Thymus (tissue), 11 donors: ENCODE measurements around the gene PTCD1. TPM values are rescaled to one million over a fixed set of nuclear protein-coding genes. Genes with fewer than 3 reads are reported as not detected.
"Not testable (repeated sequence)": the region's sequence is repeated elsewhere in the genome, so short reads cannot be mapped to it uniquely, and the experiment has no call there.

ENCODE experiments used
- DNase-seq, 9 donors: peaks; one replicate each; pipeline ENCODE4 v3.0.0-alpha.2; 2013; ENCODE audit warnings: low spot score in 9 of 9, low read depth in 6 of 9, missing footprints in 1 of 9
- H3K27ac ChIP-seq, 2 donors: one replicate each; pipeline ENCODE4 v1.5.1; 2013; ENCODE audit warnings: control low read depth in 1 of 2, low read depth in 1 of 2, low read length in 1 of 2, mild to moderate bottlenecking in 1 of 2, moderate library complexity in 1 of 2
- H3K27me3 ChIP-seq, 2 donors: one replicate each; pipeline ENCODE4 v1.5.1; 2013; ENCODE audit warnings: low read length in 1 of 2; ENCODE audit not compliant: control insufficient read depth in 2 of 2, insufficient read depth in 1 of 2
- H3K36me3 ChIP-seq, 2 donors: one replicate each; pipeline ENCODE4 v1.5.1; 2013; ENCODE audit warnings: low read length in 1 of 2, mild to moderate bottlenecking in 1 of 2, moderate library complexity in 1 of 2; ENCODE audit not compliant: control insufficient read depth in 2 of 2, insufficient read depth in 2 of 2
- H3K4me1 ChIP-seq, 2 donors: one replicate each; pipeline ENCODE4 v1.5.1; 2013; ENCODE audit warnings: low read length in 2 of 2; ENCODE audit not compliant: control insufficient read depth in 2 of 2, insufficient read depth in 2 of 2
- H3K4me3 ChIP-seq, 2 donors: one replicate each; pipeline ENCODE4 v1.5.1; 2013; ENCODE audit warnings: low read length in 2 of 2, control low read depth in 1 of 2, mild to moderate bottlenecking in 1 of 2
- H3K9me3 ChIP-seq, 2 donors: one replicate each; pipeline ENCODE4 v1.5.1; 2013; ENCODE audit warnings: low read length in 1 of 2, mild to moderate bottlenecking in 1 of 2; ENCODE audit not compliant: control insufficient read depth in 2 of 2, insufficient read depth in 1 of 2
- whole genome bisulfite sequencing: extraction: QIAGEN DNeasy Blood & Tissue Kit; methylation state at CpG from one replicate; pipeline ENCODE4 v1.1.7; 2013; 5-methylcytosine and 5-hydroxymethylcytosine counted together
- polyA plus RNA-seq: library from polyadenylated mRNA; stranded (reverse); fragments of 200-250 nt; gene quantifications from one replicate; pipeline ENCODE4 v1.2.3, GENCODE V29; 2013
- total RNA-seq: library from RNA; stranded (reverse); fragments of 120-200 nt; gene quantifications from one replicate; pipeline ENCODE4 v1.2.4, GENCODE V29; 2013
- donor health status: healthy.

PTCD1 gene
- total and polyA plus RNA-seq, 2 donors = 2.8 TPM

DNA sequence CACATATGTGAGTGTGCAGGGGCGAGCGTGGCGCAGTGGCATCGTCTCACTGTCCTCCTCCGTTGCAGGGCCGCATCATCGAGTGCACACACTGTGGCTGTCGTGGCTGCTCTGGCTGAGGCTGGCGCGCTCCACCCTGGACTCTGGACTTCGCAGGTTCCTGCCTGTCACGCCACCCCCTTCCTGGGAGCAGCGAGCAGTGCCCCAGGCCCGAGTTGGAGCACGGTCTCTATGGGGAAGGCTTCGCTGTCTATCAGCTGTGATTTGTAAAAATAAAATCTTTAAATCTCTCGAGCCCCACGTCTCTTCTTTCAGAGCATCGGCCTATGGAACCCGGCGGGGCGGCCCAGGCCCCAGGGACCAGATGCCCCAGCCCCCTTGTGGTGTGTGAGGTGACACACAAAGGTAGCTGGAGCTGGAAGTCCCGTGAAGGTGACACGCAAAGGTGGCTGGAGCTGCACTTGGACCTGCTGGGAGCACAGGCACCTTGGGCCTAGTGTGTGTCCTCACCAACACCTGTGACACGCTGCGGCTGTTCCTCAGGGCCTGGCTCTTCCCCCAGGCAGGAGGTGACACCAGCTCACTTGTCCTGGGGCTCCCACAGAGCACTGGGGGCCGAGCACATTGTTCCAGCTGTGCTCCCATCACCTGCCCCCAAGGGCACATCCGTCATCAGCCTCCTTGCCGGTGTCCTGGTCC, 19.1 kb downstream of the PTCD1 start:
- Histone ChIP-seq H3K27me3 (no peaks in the 10 kb centered on the region), H3K27ac (no peak overlapping the region), H3K4me3 (no peak overlapping the region), H3K9me3 (no peaks in the 10 kb centered on the region), H3K4me1 (no peaks in the 10 kb centered on the region), H3K36me3 (peaks cover 74 to 81% of the 10 kb centered on the region in 2 donors)
- no peak for DNase-seq
- 95% methylated on average over 29 of the region's 29 CpGs for whole genome bisulfite sequencing

DNA sequence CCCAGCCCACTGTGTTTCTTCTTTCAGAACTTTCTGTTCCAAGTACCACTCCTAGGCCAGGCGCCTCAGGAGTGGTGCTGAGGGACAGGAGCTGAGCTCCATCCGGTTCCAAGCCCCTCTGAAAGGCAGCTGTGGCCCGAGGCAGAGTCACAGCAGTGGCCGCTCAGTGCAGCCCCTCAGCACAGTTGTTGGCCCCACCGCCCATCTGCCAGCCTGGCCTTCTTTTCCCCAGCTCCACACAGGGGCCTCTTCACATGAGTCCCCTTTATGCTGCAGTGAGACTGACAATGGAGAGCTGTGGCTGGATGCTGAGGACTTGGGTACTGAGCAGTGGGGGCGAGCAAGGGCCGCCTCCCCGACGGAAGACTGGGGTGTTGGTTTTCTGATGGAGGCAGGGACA, 20.3 kb downstream of the PTCD1 start:
- WGBS = 97% methylated on average over 9 of the region's 9 CpGs
- H3K36me3 ChIP-seq = peaks cover 74 to 77% of the 10 kb centered on the region in 2 donors

DNA sequence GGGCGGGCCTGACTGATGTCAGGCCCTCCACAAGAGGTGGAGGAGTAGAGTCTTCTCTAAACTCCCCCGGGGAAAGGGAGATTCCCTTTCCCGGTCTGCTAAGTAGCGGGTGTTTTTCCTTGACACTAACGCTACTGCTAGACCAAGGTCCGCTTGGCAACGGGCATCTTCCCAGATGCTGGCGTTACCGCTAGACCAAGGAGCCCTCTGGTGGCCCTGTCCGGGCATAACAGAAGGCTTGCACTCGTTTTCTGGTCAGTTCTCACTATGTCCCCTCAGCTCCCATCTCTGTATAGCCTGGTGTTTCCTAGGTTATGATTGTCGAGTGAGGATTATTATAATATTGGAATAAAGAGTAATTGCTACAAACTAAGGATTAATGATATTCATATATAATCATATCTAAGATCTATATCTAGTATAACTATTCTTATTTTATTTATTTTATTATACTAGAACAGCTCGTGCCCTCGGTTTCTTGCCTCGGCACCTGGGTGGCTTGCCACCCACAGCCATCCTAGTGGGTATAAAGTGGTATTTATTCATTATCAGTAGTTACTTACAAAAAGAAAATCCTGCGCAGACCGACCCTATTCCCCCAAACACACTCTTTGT, 23.0 kb downstream of the PTCD1 start:
- peaks cover 80 to 94% of the 10 kb centered on the region in 2 donors for H3K36me3 ChIP-seq
- DNase-seq, H3K27ac ChIP-seq, H3K4me3 ChIP-seq, H3K27me3 ChIP-seq, H3K4me1 ChIP-seq, H3K9me3 ChIP-seq: not testable (repeated sequence)
- WGBS = 94% methylated on average over 17 of the region's 17 CpGs

More for the DNA sequence above, 20.3 kb downstream of the PTCD1 start:
- Histone ChIP-seq H3K27me3 (no peaks in the 10 kb centered on the region), H3K9me3 (no peaks in the 10 kb centered on the region), H3K27ac (no peak overlapping the region), H3K4me3 (no peak overlapping the region), H3K4me1 (no peaks in the 10 kb centered on the region)
- no peak for DNase-seq

DNA sequence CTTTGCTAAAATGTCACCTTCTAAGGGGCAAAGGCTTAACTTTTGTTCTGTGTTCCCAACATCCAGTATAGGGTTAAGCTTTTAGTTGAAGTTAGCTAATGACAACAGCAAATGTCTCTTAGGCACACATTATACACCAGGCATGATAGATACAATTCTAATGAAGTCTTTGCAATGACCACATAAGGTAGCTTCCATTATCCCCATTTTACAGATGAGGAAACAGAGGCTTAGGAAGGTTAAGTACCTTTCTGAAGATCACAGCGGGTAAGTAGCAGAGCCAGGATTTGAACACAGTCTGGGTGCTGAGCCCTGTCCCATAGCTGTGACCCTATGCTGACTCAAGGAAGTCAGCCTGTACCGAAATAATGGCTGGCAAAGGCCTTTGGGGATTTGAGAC, 28.0 kb downstream of the PTCD1 start:
- H3K27ac ChIP-seq = no peak overlapping the region
- DNase-seq = no peak

DNA sequence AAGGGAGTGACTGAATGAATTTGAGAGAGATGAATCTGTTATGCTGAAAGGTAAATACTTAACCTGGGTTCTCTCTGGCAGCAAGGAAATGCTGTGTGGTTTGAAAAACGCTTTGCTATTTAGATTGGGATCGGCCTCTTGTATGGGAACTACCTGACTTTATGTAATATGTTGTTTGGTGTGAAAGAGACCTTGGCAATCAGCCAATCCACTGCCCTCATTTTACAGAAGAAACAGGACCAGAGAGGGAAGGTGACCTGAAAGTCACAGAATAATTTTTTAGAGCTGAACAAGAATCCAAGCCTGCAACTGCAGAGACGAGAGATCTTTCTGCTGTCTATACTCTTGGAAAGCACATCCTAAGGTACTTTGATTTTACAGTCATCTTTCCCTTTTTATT, 28.8 kb downstream of the PTCD1 start:
- peaks cover 25 to 46% of the 10 kb centered on the region in 2 donors for H3K36me3 ChIP-seq
- peak overlapping the region in 1 of 2 donors; percentile 84 for H3K27ac ChIP-seq
- no peaks in the 10 kb centered on the region for H3K9me3 ChIP-seq
- H3K4me3 ChIP-seq = peak overlapping the region; percentile 66 to 99
- DNase-seq = no peak
- H3K4me1 ChIP-seq = peaks cover 20 to 25% of the 10 kb centered on the region in 2 donors
- WGBS = 47% methylated on average over 3 of the region's 3 CpGs
- H3K27me3 ChIP-seq = no peaks in the 10 kb centered on the region

More for the DNA sequence above, 28.0 kb downstream of the PTCD1 start:
- Histone ChIP-seq H3K4me3 (no peak overlapping the region), H3K27me3 (no peaks in the 10 kb centered on the region), H3K36me3 (peaks cover 32 to 51% of the 10 kb centered on the region in 2 donors), H3K9me3 (no peaks in the 10 kb centered on the region), H3K4me1 (peaks cover 20 to 25% of the 10 kb centered on the region in 2 donors)
- 96% methylated on average over 2 of the region's 2 CpGs for WGBS

DNA sequence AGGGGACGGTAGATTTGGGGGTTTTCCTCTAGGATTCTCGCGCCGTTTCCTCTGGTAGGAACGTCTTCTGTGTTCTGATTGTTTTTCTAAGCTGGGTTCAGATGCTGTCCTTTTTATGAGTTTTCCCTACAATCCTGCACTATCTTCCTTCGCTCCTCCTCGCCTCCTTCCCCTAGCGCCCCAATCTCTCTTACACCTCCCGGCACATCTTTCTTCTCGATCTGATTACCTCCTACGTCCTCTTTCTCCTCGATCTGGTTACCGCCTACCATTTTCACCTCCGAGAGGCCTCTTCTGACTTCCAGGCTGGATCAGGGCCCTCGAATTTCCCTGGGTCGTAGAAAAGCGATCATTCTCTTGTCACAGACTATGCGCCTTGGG, 29.4 kb downstream of the PTCD1 start:
- H3K9me3 ChIP-seq = no peaks in the 10 kb centered on the region
- peaks cover 25 to 45% of the 10 kb centered on the region in 2 donors for H3K36me3 ChIP-seq
- peaks cover 20 to 25% of the 10 kb centered on the region in 2 donors for H3K4me1 ChIP-seq
- peak in 1 of 9 donors; percentile 14 for DNase-seq
- under 1% methylated on average over 18 of the region's 18 CpGs for WGBS
- H3K4me3 ChIP-seq = peak overlapping the region; percentile 66 to 99
- peak overlapping the region; percentile 84 to 94 for H3K27ac ChIP-seq
- H3K27me3 ChIP-seq = no peaks in the 10 kb centered on the region

DNA sequence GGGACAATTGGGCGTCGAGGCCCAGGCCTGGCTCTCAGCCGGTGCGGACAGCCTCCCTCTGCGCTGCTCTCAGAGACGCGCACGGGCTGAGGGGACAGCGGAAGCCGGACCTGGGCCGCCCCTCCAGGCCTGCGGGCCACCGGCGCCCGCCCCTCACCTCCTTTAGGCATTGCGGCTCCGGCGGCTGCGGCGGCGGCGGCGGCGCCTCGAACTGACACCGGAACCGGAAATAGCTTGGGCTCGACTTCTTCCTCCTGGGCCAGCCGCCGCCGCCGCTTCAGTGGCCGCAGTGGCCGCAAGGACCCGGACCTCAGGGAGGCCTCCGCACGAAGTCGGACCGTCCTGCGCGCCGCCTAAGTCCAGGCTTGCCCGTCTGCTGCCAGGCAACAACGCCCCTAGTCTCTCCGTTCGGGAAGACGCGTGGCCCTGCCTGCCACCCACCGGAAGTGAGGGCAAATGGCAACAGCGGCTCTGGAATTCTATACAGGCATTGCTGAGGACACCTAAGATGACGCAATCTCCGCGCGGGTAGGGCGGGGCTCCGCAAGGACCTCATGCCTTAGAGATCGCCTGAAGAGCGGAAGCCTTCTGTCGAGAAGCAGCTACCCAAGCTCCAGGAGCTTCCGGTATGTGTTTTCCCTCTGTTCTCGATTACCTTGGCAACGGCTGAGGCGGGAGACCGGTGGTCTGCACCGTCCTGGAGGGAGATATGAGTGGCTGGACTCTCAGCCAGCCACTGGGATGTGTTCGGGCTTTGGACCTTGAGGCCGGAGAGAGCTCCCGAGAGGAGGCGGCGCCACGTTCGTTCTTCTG, 30.0 kb downstream of the PTCD1 start, which contains the start of the genes BUD31 and PDAP1:
TSS of gene BUD31 (plus strand) at position 591 of the 813 bp plus-strand sequence. CDS start 2,124 bp downstream, outside the sequence.
TSS of gene PDAP1 (minus strand) at position 219 of the 813 bp plus-strand sequence. CDS start at position 170, 49 bp downstream.
- Histone ChIP-seq H3K4me3 (peak within 1 kb of the TSS; percentile 66 to 99), H3K27me3 (no peaks in the 10 kb centered on the region), H3K36me3 (peaks cover 27 to 45% of the 10 kb centered on the region in 2 donors), H3K27ac (peak within 1 kb of the TSS; percentile 94), H3K4me1 (peaks cover 20 to 25% of the 10 kb centered on the region in 2 donors), H3K9me3 (no peaks in the 10 kb centered on the region)
- under 1% methylated on average over 72 of the region's 72 CpGs for WGBS
- peak; percentile 95 to 100 (median 99) for DNase-seq

DNA sequence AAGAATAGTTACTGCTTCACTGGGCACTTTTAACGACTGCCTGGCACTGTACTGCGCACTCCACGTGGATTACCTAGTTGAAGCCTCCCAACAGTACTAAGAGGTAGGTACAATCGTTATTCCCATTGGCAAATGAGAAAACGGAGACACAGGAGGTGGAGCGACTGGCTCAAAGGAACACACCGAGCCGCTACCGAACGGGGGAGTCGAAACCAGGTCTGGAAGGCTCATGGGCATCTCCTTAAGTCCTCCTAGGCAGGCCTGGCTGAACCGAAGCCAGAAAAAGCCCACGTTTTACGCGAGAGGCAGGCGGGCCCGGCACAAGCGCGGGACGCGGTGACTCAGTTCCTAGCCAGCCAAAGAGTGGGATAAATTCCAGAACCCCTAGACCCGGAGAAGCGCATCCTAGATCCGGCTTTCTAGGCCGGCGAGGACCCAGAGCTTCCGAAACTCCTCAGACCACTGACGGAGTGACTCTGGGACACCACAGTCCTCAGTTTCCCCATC, 30.7 kb downstream of the PTCD1 start:
- Histone ChIP-seq H3K27ac (peak overlapping the region; percentile 94), H3K27me3 (no peaks in the 10 kb centered on the region), H3K4me1 (peaks cover 20 to 25% of the 10 kb centered on the region in 2 donors), H3K36me3 (peaks cover 32 to 45% of the 10 kb centered on the region in 2 donors), H3K4me3 (peak overlapping the region; percentile 66 to 99), H3K9me3 (no peaks in the 10 kb centered on the region)
- DNase-seq = peak in 2 of 9 donors; percentile 10 to 16
- under 1% methylated on average over 28 of the region's 28 CpGs for WGBS
